NCI-H82 treated with DMSO at 0.1 percent for 48 hours (cell line): Measurements from ENCODE around the gene GTPBP3.

Experiments used
- DNase-seq: peaks from one replicate; lab custom pipeline; 2025; ENCODE audit not compliant: unreplicated experiment; lab: John Stamatoyannopoulos, UW

GTPBP3 gene

DNA sequence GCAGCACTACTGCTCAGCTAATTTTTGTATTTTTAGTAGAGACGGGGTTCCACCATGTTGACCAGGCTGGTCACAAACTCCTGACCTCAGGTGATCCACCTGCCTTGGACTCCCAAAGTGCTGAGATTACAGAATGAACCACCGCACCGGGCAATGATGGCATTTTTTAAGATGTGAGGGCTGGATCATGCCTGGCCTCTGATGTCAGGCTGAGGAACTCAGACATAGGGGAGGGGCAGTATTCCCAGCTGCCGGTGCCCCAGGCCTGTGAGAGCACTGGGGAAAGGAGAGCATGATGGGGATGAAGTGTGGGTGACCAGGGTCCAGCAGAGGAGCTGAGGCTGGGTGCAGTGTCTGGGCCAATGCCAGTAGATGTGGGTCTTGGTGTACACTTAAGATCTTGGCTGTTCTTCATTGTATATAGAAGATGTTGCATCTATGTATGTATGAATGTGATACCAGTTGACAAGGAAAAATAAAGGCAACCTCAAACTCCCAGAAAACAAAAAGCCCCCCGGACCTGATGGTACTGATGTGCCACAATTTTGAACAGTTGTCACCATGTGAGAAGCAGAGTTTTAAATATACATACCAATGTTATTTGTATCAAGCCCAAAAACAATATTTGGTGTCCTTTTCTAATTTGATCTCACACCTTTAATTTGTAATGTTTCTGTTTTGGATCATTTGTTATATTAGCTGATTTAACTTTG lies 43.2 kb downstream of the GTPBP3 start:
- DNase-seq: no peak

GRCh38 chr19:17385878-17386611 lies 48.7 kb downstream of the GTPBP3 start:
- peak; percentile 21 for DNase-seq

GRCh38 chr19:17389288-17389687 lies 51.9 kb downstream of the GTPBP3 start:
- no peak for DNase-seq

DNA sequence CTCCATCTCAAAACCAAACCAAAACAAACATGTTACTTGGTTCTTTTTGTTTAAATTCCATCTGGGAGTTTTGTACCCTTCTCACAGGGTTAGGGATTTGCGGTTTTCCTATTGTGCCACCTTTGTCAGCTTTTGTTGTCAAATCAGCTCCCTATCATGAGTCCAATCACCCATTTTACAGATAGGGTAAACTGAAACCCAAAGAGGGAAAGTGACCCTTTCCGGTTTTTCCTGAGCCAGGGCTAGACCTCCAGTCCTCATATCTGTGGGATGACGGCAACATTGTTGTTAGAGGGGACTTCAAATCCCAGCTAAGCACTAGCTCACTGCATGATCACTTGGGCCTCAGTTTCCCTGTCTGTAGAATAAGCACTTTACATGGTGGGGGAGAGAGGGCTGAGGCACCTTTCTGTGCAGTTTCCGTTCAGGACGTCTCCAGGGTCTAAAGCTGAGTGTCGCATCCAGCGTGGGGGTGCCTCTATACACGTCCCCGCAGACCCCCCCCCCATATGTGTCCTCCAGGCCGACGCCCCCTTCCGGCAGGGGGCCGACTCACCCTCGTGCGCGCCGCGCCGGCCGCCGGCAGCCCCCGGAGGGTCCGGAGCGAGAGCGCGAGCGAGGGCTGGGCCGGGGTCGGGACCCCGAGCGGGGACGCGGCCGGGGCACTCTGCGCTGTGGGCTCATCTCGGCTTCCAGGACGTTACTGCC lies 52.8 kb downstream of the GTPBP3 start:
- no peak for DNase-seq

DNA sequence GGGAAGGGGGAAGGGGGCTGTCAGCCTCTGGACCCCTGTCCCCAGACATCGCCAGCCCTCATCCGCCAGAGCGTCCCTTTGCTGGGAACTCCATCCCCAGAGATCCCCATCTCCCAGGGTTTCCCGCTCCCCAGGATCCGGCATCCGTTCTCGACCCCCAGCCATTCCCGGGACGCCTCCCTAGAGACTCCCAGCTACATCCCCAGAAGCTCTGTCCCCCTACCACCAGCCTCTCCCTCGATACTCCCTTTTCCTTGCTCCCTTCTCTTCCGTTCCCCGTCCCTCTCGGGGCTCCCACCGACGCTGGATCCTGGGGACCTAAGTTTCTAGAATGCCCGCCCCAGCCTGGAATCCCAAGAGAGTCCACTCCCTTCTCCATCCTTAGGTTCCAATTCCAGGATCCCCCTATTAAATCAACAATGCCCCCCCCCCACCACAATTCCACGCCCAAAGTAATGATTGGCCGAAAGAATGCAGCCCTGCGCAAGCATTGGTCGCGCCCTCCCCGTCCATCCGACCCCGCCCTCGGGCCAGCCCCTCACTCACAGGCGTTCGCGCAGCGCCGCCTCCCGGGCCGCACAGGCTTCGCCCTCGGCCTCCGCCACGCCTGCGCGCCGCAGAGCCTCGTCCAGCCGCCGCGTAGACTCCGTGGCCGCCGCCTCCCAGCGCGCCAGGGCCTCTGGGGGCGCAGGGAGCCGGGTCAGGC lies 53.5 kb downstream of the GTPBP3 start:
- peak; percentile 94 for DNase-seq

DNA sequence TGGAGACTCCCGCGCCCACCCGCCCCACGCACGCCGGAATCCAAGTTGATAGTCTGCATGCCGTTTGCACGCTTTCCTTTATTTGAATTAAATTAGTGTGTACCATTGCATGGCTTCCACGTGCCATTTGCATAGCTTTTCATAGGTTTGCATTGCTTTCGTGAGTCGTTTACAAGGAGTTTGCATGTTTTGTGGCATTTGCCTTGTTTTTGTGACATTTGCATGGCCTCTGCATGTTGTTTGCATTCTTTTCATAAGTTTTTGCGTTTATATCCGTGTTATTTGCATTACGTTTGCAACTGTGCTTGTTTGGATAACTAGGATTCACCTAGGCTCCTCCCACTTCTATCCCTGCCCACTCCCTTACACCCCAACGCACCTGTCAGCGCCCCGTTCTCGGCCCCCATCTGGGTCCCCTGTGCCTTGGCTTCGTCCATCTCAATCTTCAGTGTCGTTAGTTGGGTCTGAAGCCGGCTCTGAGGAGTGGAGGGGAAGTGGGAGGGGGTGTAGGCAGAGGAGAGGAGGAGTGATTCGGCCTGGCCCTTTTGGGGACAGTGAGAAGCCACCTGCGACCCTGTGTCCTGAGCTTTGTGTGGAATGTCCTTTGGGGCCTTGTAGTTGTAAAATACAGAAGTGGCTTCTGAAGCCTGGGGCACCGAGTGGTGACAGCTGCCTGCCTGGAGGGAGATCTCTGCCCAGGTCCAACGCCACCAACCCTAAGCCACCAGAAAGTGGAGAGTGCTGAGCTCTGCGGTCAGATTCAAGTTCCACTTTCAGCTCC lies 54.2 kb downstream of the GTPBP3 start:
- no peak for DNase-seq
